ENCODE data around the gene AP1AR.
"Not testable (repeated sequence)": the region's sequence is repeated elsewhere in the genome, so short reads cannot be mapped to it uniquely, and the experiment has no call there.

AP1AR gene

DNA sequence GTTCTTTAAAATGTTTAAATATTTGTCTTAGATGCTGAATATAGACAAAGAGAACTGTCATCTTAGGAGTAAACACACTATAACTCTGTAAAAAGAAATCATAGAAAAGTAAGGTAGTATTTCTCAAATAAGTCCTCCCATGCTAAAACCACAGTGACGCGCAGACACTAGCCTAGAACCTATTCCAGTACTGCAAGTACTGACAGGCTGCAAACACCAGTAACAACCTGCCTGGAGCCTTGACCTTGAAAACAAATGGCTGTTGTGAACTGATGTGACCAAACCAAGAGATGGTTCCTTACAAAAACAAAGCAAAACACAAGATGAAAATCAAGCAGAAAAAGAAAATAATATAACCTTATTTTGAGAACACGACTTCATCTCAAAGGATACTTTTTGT, 45.6 kb downstream of the AP1AR start:
- TF ChIP-seq, protein P1, sequence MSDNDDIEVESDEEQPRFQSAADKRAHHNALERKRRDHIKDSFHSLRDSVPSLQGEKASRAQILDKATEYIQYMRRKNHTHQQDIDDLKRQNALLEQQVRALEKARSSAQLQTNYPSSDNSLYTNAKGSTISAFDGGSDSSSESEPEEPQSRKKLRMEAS (IDR thresholded peaks at IDR 0.05; ENCODE audit: low read depth, low read length): no peak
- TF ChIP-seq MYC (IDR thresholded peaks at IDR 0.05; ENCODE audit: low read depth, low read length): no peak
- TF ChIP-seq POLR2A (IDR thresholded peaks at IDR 0.05; ENCODE audit: extremely low read depth, insufficient read length): no peak
- TF ChIP-seq CTCF (IDR thresholded peaks at IDR 0.05; ENCODE audit: low read depth, low read length): no peak
- H3K4me3 ChIP-seq (ENCODE audit: low read depth, low read length): no peak overlapping the region
- DNase-seq (ENCODE audit: low read depth): no peak

- TF ChIP-seq MYC (IDR thresholded peaks at IDR 0.05; ENCODE audit: low read depth, low read length) (no peak), CTCF (IDR thresholded peaks at IDR 0.05; ENCODE audit: low read depth, low read length) (no peak), POLR2A (IDR thresholded peaks at IDR 0.05; ENCODE audit: extremely low read depth, insufficient read length) (no peak)
- TF ChIP-seq, protein P1 (IDR thresholded peaks at IDR 0.05; ENCODE audit: low read depth, low read length): no peak
- no peak overlapping the region for H3K4me3 ChIP-seq (ENCODE audit: low read depth, low read length)
- no peak for DNase-seq (ENCODE audit: low read depth)
Measured at GRCh38 chr4:112277705-112278448, 46.3 kb downstream of the AP1AR start.

- TF ChIP-seq, protein P1 (IDR thresholded peaks at IDR 0.05; ENCODE audit: low read depth, low read length): no peak
Measured at GRCh38 chr4:112279025-112279881, 47.7 kb downstream of the AP1AR start.

DNA sequence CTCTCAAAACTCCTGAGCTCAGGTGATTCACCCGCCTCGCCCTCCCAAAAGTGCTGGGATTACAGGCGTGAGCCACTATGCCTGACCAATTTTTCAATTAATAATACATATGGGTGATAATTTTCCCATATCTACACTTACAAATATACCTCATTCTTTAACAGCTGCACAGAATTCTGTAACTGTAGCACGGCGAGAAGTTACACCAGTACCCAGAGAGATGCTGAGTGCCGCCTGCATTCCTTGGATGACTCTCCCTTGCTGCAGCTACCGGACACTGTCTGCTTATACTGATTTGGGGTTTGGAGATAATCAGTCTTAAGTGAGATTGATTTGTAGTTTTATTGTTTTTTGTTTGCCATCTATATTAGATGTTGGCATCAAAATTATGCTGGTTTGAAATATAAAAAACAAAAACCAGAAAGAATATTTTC, 48.3 kb downstream of the AP1AR start:
- H3K4me3 ChIP-seq (ENCODE audit: low read depth, low read length): peak overlapping the region; percentile 49
- DNase-seq (ENCODE audit: low read depth): peak; percentile 30
- TF ChIP-seq, protein P1 (IDR thresholded peaks at IDR 0.05; ENCODE audit: low read depth, low read length): no peak
- TF ChIP-seq MYC (IDR thresholded peaks at IDR 0.05; ENCODE audit: low read depth, low read length) (no peak), POLR2A (IDR thresholded peaks at IDR 0.05; ENCODE audit: extremely low read depth, insufficient read length) (no peak), CTCF (IDR thresholded peaks at IDR 0.05; ENCODE audit: low read depth, low read length) (no peak)

More at GRCh38 chr4:112279025-112279881, 47.7 kb downstream of the AP1AR start:
- DNase-seq (ENCODE audit: low read depth): peak; percentile 79
- peak overlapping the region; percentile 62 for H3K4me3 ChIP-seq (ENCODE audit: low read depth, low read length)

- TF ChIP-seq MYC (IDR thresholded peaks at IDR 0.05; ENCODE audit: low read depth, low read length) (no peak), CTCF (IDR thresholded peaks at IDR 0.05; ENCODE audit: low read depth, low read length) (no peak), POLR2A (IDR thresholded peaks at IDR 0.05; ENCODE audit: extremely low read depth, insufficient read length) (no peak)
- TF ChIP-seq, protein P1 (IDR thresholded peaks at IDR 0.05; ENCODE audit: low read depth, low read length): no peak
- no peak overlapping the region for H3K4me3 ChIP-seq (ENCODE audit: low read depth, low read length)
- peak; percentile 36 for DNase-seq (ENCODE audit: low read depth)
Measured at GRCh38 chr4:112280386-112281056, 48.9 kb downstream of the AP1AR start.

DNA sequence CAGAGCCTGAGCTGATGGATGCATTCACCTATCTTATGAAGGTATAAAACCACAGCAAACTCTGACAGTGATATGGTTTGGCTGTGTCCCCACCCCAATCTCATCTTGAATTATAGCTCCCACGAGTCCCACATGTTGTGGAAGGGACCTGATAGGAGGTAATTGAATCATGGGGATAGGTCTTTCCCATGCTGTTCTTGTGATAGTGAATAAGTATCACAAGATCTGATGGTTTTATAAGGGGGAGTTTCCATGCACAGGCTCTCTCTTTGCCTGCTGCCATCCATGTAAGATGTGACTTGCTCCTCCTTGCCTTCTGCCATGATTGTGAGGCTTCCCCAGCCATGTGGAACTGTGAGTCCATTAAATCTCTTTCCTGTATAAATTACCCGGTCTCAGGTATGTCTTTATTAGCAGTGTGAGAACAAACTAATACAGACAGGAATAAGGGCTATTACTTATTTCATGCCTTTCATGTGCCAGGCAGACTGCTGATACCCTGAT, 50.4 kb downstream of the AP1AR start:
- H3K4me3 ChIP-seq (ENCODE audit: low read depth, low read length); DNase-seq (ENCODE audit: low read depth): not testable (repeated sequence)
